Measurements from ENCODE around the gene CCDC93. TPM values are rescaled to one million over a fixed set of nuclear protein-coding genes. Genes with fewer than 3 reads are reported as not detected.

CCDC93 gene
- total RNA-seq, 1 experiment from 2014 or later = 31.5 TPM

DNA sequence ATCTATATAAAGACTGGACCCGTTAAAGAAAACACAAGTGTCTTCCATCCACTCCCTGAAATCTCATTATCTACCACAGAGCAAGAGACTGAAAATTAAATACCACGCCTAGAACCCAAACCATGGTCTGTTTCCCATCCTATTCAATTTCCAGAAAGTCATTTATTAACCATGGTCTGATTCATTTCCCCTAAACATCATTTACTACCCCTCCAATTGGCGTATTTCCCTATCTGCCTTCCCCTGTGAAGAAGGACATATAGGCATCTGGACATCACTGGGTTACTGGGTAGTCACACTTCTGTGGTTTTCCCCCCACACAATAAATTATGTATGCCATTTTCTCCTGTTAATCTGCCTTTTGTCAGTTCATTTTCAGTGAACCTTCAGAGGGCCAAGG lies 30.8 kb downstream of the CCDC93 start:
- Histone ChIP-seq H3K4me3 (ENCODE audit: low read depth in 2 of 2, low read length in 2 of 2) (no peak overlapping the region), H3K9me3 (ENCODE audit: control insufficient read depth, insufficient read depth, low read depth, low read length) (no peaks in the 10 kb centered on the region), H3K4me1 (ENCODE audit: control insufficient read depth, insufficient read depth, low read length) (no peaks in the 10 kb centered on the region), H3K36me3 (ENCODE audit: control insufficient read depth, insufficient read depth, low read length) (no peaks in the 10 kb centered on the region; the same call in 1 of the 2 replicates), H3K27ac (ENCODE audit: low read length) (no peak overlapping the region), H3K27me3 (ENCODE audit: control insufficient read depth, insufficient read depth, low read length) (no peaks in the 10 kb centered on the region)
- BruUV-seq (replicated peaks) = no TSS peak
- in situ Hi-C loops (cut with HindIII; ENCODE audit: low pct_unique_long_range_greater_than_20kb, low sequenced_read_pairs) = no loop called here
- intact Hi-C loops (cut with micrococcal nuclease; ENCODE audit: unreplicated experiment) = no loop called here
- DNase-seq (ENCODE audit: low read depth, low spot score) (no peak), ATAC-seq (no peak)
- no peak for TF ChIP-seq POLR2AphosphoS5 (IDR thresholded peaks at IDR 0.05; ENCODE audit: low read depth, low read length)
- no peak for TF ChIP-seq TCF7L2 (IDR thresholded peaks at IDR 0.05; ENCODE audit: low read depth, low read length)
- TF ChIP-seq SIN3A (IDR thresholded peaks at IDR 0.05; ENCODE audit: borderline replicate concordance, insufficient read depth, low read depth, low read length) = no peak
- no peak for TF ChIP-seq REST (IDR thresholded peaks at IDR 0.05; ENCODE audit: insufficient read depth in 1 of 2, low read depth in 2 of 2, low read length in 1 of 2)
- TF ChIP-seq, protein P1, sequence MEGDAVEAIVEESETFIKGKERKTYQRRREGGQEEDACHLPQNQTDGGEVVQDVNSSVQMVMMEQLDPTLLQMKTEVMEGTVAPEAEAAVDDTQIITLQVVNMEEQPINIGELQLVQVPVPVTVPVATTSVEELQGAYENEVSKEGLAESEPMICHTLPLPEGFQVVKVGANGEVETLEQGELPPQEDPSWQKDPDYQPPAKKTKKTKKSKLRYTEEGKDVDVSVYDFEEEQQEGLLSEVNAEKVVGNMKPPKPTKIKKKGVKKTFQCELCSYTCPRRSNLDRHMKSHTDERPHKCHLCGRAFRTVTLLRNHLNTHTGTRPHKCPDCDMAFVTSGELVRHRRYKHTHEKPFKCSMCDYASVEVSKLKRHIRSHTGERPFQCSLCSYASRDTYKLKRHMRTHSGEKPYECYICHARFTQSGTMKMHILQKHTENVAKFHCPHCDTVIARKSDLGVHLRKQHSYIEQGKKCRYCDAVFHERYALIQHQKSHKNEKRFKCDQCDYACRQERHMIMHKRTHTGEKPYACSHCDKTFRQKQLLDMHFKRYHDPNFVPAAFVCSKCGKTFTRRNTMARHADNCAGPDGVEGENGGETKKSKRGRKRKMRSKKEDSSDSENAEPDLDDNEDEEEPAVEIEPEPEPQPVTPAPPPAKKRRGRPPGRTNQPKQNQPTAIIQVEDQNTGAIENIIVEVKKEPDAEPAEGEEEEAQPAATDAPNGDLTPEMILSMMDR (IDR thresholded peaks at IDR 0.05) = no peak
- ChIA-PET POLR2A (no interaction called here), CTCF (no interaction called here)

GRCh38 chr2:117982376-117983033 lies 31.4 kb downstream of the CCDC93 start:
- intact Hi-C loops (cut with micrococcal nuclease; ENCODE audit: unreplicated experiment) = no loop called here
- ATAC-seq = no peak
- Histone ChIP-seq H3K36me3 (ENCODE audit: control insufficient read depth, insufficient read depth, low read length) (no peaks in the 10 kb centered on the region), H3K4me1 (ENCODE audit: control insufficient read depth, insufficient read depth, low read length) (no peaks in the 10 kb centered on the region), H3K27me3 (ENCODE audit: control insufficient read depth, insufficient read depth, low read length) (no peaks in the 10 kb centered on the region), H3K9me3 (ENCODE audit: control insufficient read depth, insufficient read depth, low read depth, low read length) (no peaks in the 10 kb centered on the region), H3K27ac (ENCODE audit: low read length) (no peak overlapping the region), H3K4me3 (ENCODE audit: low read depth in 2 of 2, low read length in 2 of 2) (no peak overlapping the region)
- DNase-seq (ENCODE audit: low read depth, low spot score) = no peak
- POLR2A ChIA-PET = no interaction called here
- TF ChIP-seq SIN3A (IDR thresholded peaks at IDR 0.05; ENCODE audit: borderline replicate concordance, insufficient read depth, low read depth, low read length) = no peak
- TF ChIP-seq, protein P1 (IDR thresholded peaks at IDR 0.05) = no peak
- no peak for TF ChIP-seq REST (IDR thresholded peaks at IDR 0.05; ENCODE audit: insufficient read depth in 1 of 2, low read depth in 2 of 2, low read length in 1 of 2)
- no peak for TF ChIP-seq POLR2AphosphoS5 (IDR thresholded peaks at IDR 0.05; ENCODE audit: low read depth, low read length)
- no TSS peak for BruUV-seq (replicated peaks)
- in situ Hi-C loops (cut with HindIII; ENCODE audit: low pct_unique_long_range_greater_than_20kb, low sequenced_read_pairs) = no loop called here
- CTCF ChIA-PET = no interaction called here
